Neural progenitor cell (in vitro differentiated cells): Measurements from ENCODE around the gene ZSWIM6. TPM values are rescaled to one million over a fixed set of nuclear protein-coding genes. Genes with fewer than 3 reads are reported as not detected.

Source experiments
- DNase-seq: peaks from one replicate; pipeline ENCODE4 v3.0.0-alpha.2; 2016; ENCODE audit warnings: low spot score
- H2AFZ ChIP-seq: fragments of 200-600 bp; sonication (generic); replicated peaks from 2 replicates; pipeline ENCODE4 v1.6.1; 2016; ENCODE audit warnings: antibody characterized with exemption
- H3F3A ChIP-seq: fragments of 200-600 bp; sonication (generic); 2 replicates; pipeline ENCODE4 v1.6.1; 2016; ENCODE audit warnings: antibody characterized with exemption, low read depth
- H3K27ac ChIP-seq: fragments of 200-600 bp; sonication (generic); 2 replicates; pipeline ENCODE4 v1.5.1; 2016; ENCODE audit warnings: mild to moderate bottlenecking
- H3K27me3 ChIP-seq: fragments of 200-600 bp; sonication (generic); 2 replicates; pipeline ENCODE4 v1.6.1; 2016; ENCODE audit warnings: mild to moderate bottlenecking, moderate library complexity
- H3K36me3 ChIP-seq: fragments of 200-600 bp; sonication (generic); 2 replicates; pipeline ENCODE4 v1.5.1; 2016
- H3K4me1 ChIP-seq: fragments of 200-600 bp; sonication (generic); 2 replicates; pipeline ENCODE4 v1.6.1; 2016; ENCODE audit warnings: mixed run types
- H3K4me2 ChIP-seq: fragments of 200-600 bp; sonication (generic); 2 replicates; pipeline ENCODE4 v1.6.1; 2016
- H3K4me3 ChIP-seq: fragments of 200-600 bp; sonication (generic); 2 replicates; pipeline ENCODE4 v1.5.1; 2016
- H3K79me2 ChIP-seq: fragments of 200-600 bp; sonication (generic); 2 replicates; pipeline ENCODE4 v1.6.1; 2016; ENCODE audit warnings: low read depth
- H3K9ac ChIP-seq: fragments of 200-600 bp; sonication (generic); 2 replicates; pipeline ENCODE4 v1.6.1; 2016
- H3K9me3 ChIP-seq: fragments of 200-600 bp; sonication (generic); 2 replicates; pipeline ENCODE4 v1.5.1; 2016; ENCODE audit warnings: low read depth
- H4K20me1 ChIP-seq: fragments of 200-600 bp; sonication (generic); 2 replicates; pipeline ENCODE4 v1.6.1; 2016; ENCODE audit warnings: low read depth
- H3K27ac Mint-ChIP-seq: 3 replicates; pipeline ENCODE4 v1.8.0; 2021; ENCODE audit warnings: mixed read lengths
- H3K27me3 Mint-ChIP-seq: 2 replicates; pipeline ENCODE4 v1.8.0; 2022; ENCODE audit warnings: low read depth, mild to moderate bottlenecking, inconsistent platforms, moderate library complexity, mixed read lengths; ENCODE audit not compliant: insufficient read depth
- H3K36me3 Mint-ChIP-seq: 3 replicates; pipeline ENCODE4 v1.8.0; 2021; ENCODE audit warnings: mixed read lengths
- H3K4me1 Mint-ChIP-seq: 3 replicates; pipeline ENCODE4 v1.8.0; 2021; ENCODE audit warnings: mixed read lengths
- H3K4me3 Mint-ChIP-seq: 3 replicates; pipeline ENCODE4 v1.8.0; 2021; ENCODE audit warnings: mild to moderate bottlenecking, moderate library complexity, mixed read lengths
- H3K9me3 Mint-ChIP-seq: 3 replicates; pipeline ENCODE4 v1.8.0; 2020; ENCODE audit warnings: mixed read lengths
- CTCF ChIP-seq: fragments of 200-600 bp; sonication (generic); IDR thresholded peaks from 2 replicates; pipeline ENCODE4 v1.5.1; 2017; ENCODE audit warnings: antibody characterized with exemption, mild to moderate bottlenecking
- EZH2 ChIP-seq: fragments of 200-600 bp; sonication (generic); IDR thresholded peaks from 2 replicates; pipeline ENCODE4 v1.6.1; 2017; ENCODE audit warnings: antibody characterized with exemption, mild to moderate bottlenecking, moderate library complexity
- EZH2phosphoT487 ChIP-seq: fragments of 200-600 bp; sonication (generic); IDR thresholded peaks from 2 replicates; pipeline ENCODE4 v1.6.1; 2017; ENCODE audit warnings: antibody characterized with exemption
- total RNA-seq: library from RNA; depleted of rRNA; stranded (reverse); fragments of >200 nt; gene quantifications from 2 replicates; pipeline ENCODE4 v1.2.3, GENCODE V29; 2015; ENCODE audit warnings: low replicate concordance

Gene ZSWIM6
- total RNA-seq, 1 donor from 2014 or later = 32.2 TPM

- H3K4me3 Mint-ChIP-seq = no peak overlapping the region
- peaks cover 10% of the 10 kb centered on the region for H3K36me3 ChIP-seq
Observed at GRCh38 chr5:61440596-61440995, 108.5 kb downstream of the ZSWIM6 start.

GRCh38 chr5:61441742-61442141, 109.7 kb downstream of the ZSWIM6 start:
- TF ChIP-seq CTCF (no peak), EZH2 (no peak), EZH2phosphoT487 (no peak)
- no peak overlapping the region for H3K9ac ChIP-seq
- Mint-ChIP-seq H3K27me3 (no peaks in the 10 kb centered on the region), H3K9me3 (peaks cover 53% of the 10 kb centered on the region), H3K4me3 (no peak overlapping the region), H3K36me3 (peaks cover 52% of the 10 kb centered on the region), H3K4me1 (no peaks in the 10 kb centered on the region), H3K27ac (no peak overlapping the region)
- no peaks in the 10 kb centered on the region for H3K4me1 ChIP-seq
- H4K20me1 ChIP-seq = peaks cover 13% of the 10 kb centered on the region
- H3K9me3 ChIP-seq = peaks cover 12% of the 10 kb centered on the region
- no peak overlapping the region for H3K27ac ChIP-seq
- peaks cover 10% of the 10 kb centered on the region for H3K36me3 ChIP-seq
- DNase-seq = no peak
- H3F3A ChIP-seq = no peaks in the 10 kb centered on the region
- H3K4me3 ChIP-seq = no peak overlapping the region
- H3K27me3 ChIP-seq = no peaks in the 10 kb centered on the region
- peaks cover 78% of the 10 kb centered on the region for H3K79me2 ChIP-seq
- no peak overlapping the region for H2AFZ ChIP-seq
- H3K4me2 ChIP-seq = no peak overlapping the region

More at GRCh38 chr5:61440596-61440995, 108.5 kb downstream of the ZSWIM6 start:
- H3K9me3 Mint-ChIP-seq = peaks cover 49% of the 10 kb centered on the region
- Histone ChIP-seq H3K27me3 (no peaks in the 10 kb centered on the region), H3K79me2 (peaks cover 89% of the 10 kb centered on the region), H2AFZ (no peak overlapping the region), H3K9ac (no peak overlapping the region), H3K9me3 (peaks cover 12% of the 10 kb centered on the region), H3K27ac (no peak overlapping the region), H3K4me1 (no peaks in the 10 kb centered on the region), H4K20me1 (peaks cover 22% of the 10 kb centered on the region), H3K4me2 (no peak overlapping the region), H3F3A (no peaks in the 10 kb centered on the region), H3K4me3 (no peak overlapping the region)
- no peaks in the 10 kb centered on the region for H3K4me1 Mint-ChIP-seq
- TF ChIP-seq EZH2phosphoT487 (no peak), EZH2 (no peak), CTCF (no peak)
- H3K27me3 Mint-ChIP-seq = no peaks in the 10 kb centered on the region
- H3K36me3 Mint-ChIP-seq = peaks cover 47% of the 10 kb centered on the region
- no peak overlapping the region for H3K27ac Mint-ChIP-seq
- DNase-seq = no peak

- Histone ChIP-seq H4K20me1 (peaks cover 37% of the 10 kb centered on the region), H3K9me3 (peaks cover 5% of the 10 kb centered on the region), H3K27ac (no peak overlapping the region), H3K27me3 (no peaks in the 10 kb centered on the region), H3K79me2 (peaks cover 75% of the 10 kb centered on the region), H3K4me1 (no peaks in the 10 kb centered on the region), H3K4me2 (no peak overlapping the region), H3F3A (no peaks in the 10 kb centered on the region), H3K4me3 (no peak overlapping the region), H3K36me3 (peaks cover 5% of the 10 kb centered on the region), H2AFZ (no peak overlapping the region), H3K9ac (no peak overlapping the region)
- no peak overlapping the region for H3K27ac Mint-ChIP-seq
- peaks cover 41% of the 10 kb centered on the region for H3K9me3 Mint-ChIP-seq
- no peaks in the 10 kb centered on the region for H3K27me3 Mint-ChIP-seq
- TF ChIP-seq EZH2 (no peak), CTCF (no peak), EZH2phosphoT487 (no peak)
- H3K4me1 Mint-ChIP-seq = no peaks in the 10 kb centered on the region
- no peak overlapping the region for H3K4me3 Mint-ChIP-seq
- DNase-seq = no peak
- H3K36me3 Mint-ChIP-seq = peaks cover 45% of the 10 kb centered on the region
Observed at GRCh38 chr5:61447780-61448495, 115.9 kb downstream of the ZSWIM6 start.
